22Rv1 (cell line): Measurements from ENCODE around the gene SH3TC1.

ENCODE experiments used
- ZFX ChIP-seq: fragments of 450-650 bp; IDR thresholded peaks from 2 replicates; pipeline ENCODE4 v1.6.1; 2017; ENCODE audit warnings: antibody characterized with exemption, borderline replicate concordance
- TF ChIP-seq, protein P1 (sequence below): fragments of 450-650 bp; IDR thresholded peaks from 2 replicates; pipeline ENCODE4 v1.5.1; 2017; ENCODE audit warnings: mild to moderate bottlenecking

GRCh38 chr4:8239661-8240060 lies 40.6 kb downstream of the SH3TC1 start:
- TF ChIP-seq, protein P1, sequence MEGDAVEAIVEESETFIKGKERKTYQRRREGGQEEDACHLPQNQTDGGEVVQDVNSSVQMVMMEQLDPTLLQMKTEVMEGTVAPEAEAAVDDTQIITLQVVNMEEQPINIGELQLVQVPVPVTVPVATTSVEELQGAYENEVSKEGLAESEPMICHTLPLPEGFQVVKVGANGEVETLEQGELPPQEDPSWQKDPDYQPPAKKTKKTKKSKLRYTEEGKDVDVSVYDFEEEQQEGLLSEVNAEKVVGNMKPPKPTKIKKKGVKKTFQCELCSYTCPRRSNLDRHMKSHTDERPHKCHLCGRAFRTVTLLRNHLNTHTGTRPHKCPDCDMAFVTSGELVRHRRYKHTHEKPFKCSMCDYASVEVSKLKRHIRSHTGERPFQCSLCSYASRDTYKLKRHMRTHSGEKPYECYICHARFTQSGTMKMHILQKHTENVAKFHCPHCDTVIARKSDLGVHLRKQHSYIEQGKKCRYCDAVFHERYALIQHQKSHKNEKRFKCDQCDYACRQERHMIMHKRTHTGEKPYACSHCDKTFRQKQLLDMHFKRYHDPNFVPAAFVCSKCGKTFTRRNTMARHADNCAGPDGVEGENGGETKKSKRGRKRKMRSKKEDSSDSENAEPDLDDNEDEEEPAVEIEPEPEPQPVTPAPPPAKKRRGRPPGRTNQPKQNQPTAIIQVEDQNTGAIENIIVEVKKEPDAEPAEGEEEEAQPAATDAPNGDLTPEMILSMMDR = no peak
- TF ChIP-seq ZFX = no peak
